HepG2 (cell line): ENCODE results near the gene PDZD2. TPM values are rescaled to one million over a fixed set of nuclear protein-coding genes. Genes with fewer than 3 reads are reported as not detected.
"Not testable (repeated sequence)": the region's sequence is repeated elsewhere in the genome, so short reads cannot be mapped to it uniquely, and the experiment has no call there.

ENCODE experiments used
- ATAC-seq: fragments of 200-7000 bp; cut with Tn5 transposase; 3 replicates; pipeline ENCODE4 v1.9.1; 2020; ENCODE audit warnings: mild to moderate bottlenecking, moderate library complexity
- BruUV-seq: library from RNA; stranded (reverse); fragments of 400-500 nt; replicated peaks from 2 replicates; lab custom pipeline; 2021; lab: Mats Ljungman, UMichigan
- CTCF ChIA-PET: fragments of 300-600 bp; formaldehyde crosslinking; extraction: SDS; loops from one replicate; lab custom pipeline; 2021; ENCODE audit warnings: low total read pairs, inconsistent platforms, low intra/inter-chr PET ratio; lab: Yijun Ruan, JAX
- POLR2A ChIA-PET: fragments of 350-600 bp; sonication (Branson Sonifier 250); formaldehyde crosslinking; loops from one replicate; lab custom pipeline; 2020; ENCODE audit warnings: antibody characterized with exemption, inconsistent platforms; lab: Yijun Ruan, JAX
- DNase-seq: peaks from one replicate; pipeline ENCODE4 v3.0.0-alpha.2; 2015; ENCODE audit warnings: low spot score
- FAIRE-seq: peaks from 3 replicates; lab custom pipeline; 2011; peaks lifted over from hg19 to GRCh38; lab: Jason Lieb, UNC
- H2AFZ ChIP-seq: one replicate; pipeline ENCODE4 v1.6.1; 2011; ENCODE audit warnings: low read length, inconsistent platforms
- H3K27ac ChIP-seq: fragments of 300-600 bp; 3 replicates; pipeline ENCODE4 v1.8.0; 2011; ENCODE audit warnings: mixed run types, mild to moderate bottlenecking, mixed read lengths, low read length, inconsistent platforms; ENCODE audit not compliant: insufficient read depth; ENCODE audit errors: extremely low read length
- H3K27me3 ChIP-seq, 2 experiments: fragments of 200-600 bp in 1 of 2; 2 replicates in 1 of 2; 3 replicates in 1 of 2; pipeline versions ENCODE4 v1.6.0 to v1.8.0; 2011; ENCODE audit warnings: low read length in 2 of 2, mild to moderate bottlenecking in 2 of 2, moderate library complexity in 2 of 2, inconsistent platforms in 1 of 2; ENCODE audit not compliant: insufficient read depth in 2 of 2, control insufficient read depth in 1 of 2
- H3K36me3 ChIP-seq, 2 experiments: fragments of 200-600 bp in 1 of 2; replicated peaks in 1 of 2; 2 replicates in 1 of 2; 3 replicates in 1 of 2; pipeline versions ENCODE4 v1.5.1 to v1.8.0; 2011; ENCODE audit warnings: low read length in 2 of 2, inconsistent platforms in 1 of 2; ENCODE audit not compliant: insufficient read depth in 2 of 2, control insufficient read depth in 1 of 2
- H3K4me1 ChIP-seq: 2 replicates; pipeline ENCODE4 v1.5.1; 2012; ENCODE audit warnings: low read length, inconsistent platforms; ENCODE audit not compliant: insufficient read depth
- H3K4me2 ChIP-seq: 2 replicates; pipeline ENCODE4 v1.6.0; 2011; ENCODE audit warnings: low read depth, low read length, inconsistent platforms
- H3K4me3 ChIP-seq, 3 experiments: fragments of 200-600 bp in 1 of 3; sonication (generic), shearing (Covaris generic) in 1 of 3; replicated peaks in 1 of 3; 2 replicates each; pipeline ENCODE4 v1.5.1; 2011 to 2016; ENCODE audit warnings: low read length in 3 of 3, inconsistent platforms in 2 of 3, low read depth in 2 of 3, mild to moderate bottlenecking in 2 of 3, control low read depth in 1 of 3, mixed read lengths in 1 of 3; ENCODE audit not compliant: insufficient read depth in 1 of 3
- H3K79me2 ChIP-seq: one replicate; pipeline ENCODE4 v1.6.1; 2011; ENCODE audit warnings: low read length, inconsistent platforms; ENCODE audit not compliant: insufficient read depth
- H3K9ac ChIP-seq: 2 replicates; pipeline ENCODE4 v1.6.0; 2011; ENCODE audit warnings: mild to moderate bottlenecking, low read depth, low read length, inconsistent platforms; ENCODE audit not compliant: insufficient read depth
- H3K9me3 ChIP-seq: 2 replicates; pipeline ENCODE4 v1.5.1; 2012; ENCODE audit warnings: mild to moderate bottlenecking, low read length
- H4K20me1 ChIP-seq: 2 replicates; pipeline ENCODE4 v1.6.0; 2011; ENCODE audit warnings: inconsistent platforms, mild to moderate bottlenecking, low read length, moderate library complexity; ENCODE audit not compliant: insufficient read depth
- HNF4G ChIP-seq, 2 experiments: sonication (generic) in 1 of 2; formaldehyde crosslinking in 1 of 2; IDR thresholded peaks; 2 replicates each; pipeline versions ENCODE4 v1.4.0 to v1.6.1; 2011 to 2020; ENCODE audit warnings: borderline replicate concordance in 2 of 2, low read depth in 2 of 2, mild to moderate bottlenecking in 2 of 2, low read length in 1 of 2, missing genetic modification reagents in 1 of 2, moderate library complexity in 1 of 2
- TCF12 ChIP-seq, 2 experiments: fragments of 450-650 bp in 1 of 2; sonication (generic) in 1 of 2; formaldehyde crosslinking in 1 of 2; IDR thresholded peaks; 2 replicates each; pipeline versions ENCODE4 v1.6.1 to v1.8.0; 2017 to 2022; ENCODE audit warnings: antibody characterized with exemption in 1 of 2, mild to moderate bottlenecking in 1 of 2, missing genetic modification reagents in 1 of 2, moderate library complexity in 1 of 2
- ZNF441 ChIP-seq: sonication (generic); formaldehyde crosslinking; IDR thresholded peaks from 2 replicates; pipeline ENCODE4 v1.7.0; 2021; ENCODE audit warnings: missing genetic modification reagents, borderline replicate concordance
- WGBS: methylation state at CpG from one replicate; pipeline ENCODE4 v1.1.6; 2017; ENCODE audit warnings: low lambda C conversion rate; 5-methylcytosine and 5-hydroxymethylcytosine counted together
- in situ Hi-C: cut with HindIII; loops from 2 replicates; pipeline ENCODE4 v1.10.0; 2017; ENCODE audit warnings: low pct_unique_long_range_greater_than_20kb; ENCODE audit not compliant: extremely low pct_ligation_motif_present
- intact Hi-C: fragments of 100-400 bp; cut with micrococcal nuclease; formaldehyde crosslinking; loops from one replicate; pipeline ENCODE4 v1.10.0; 2022; ENCODE audit not compliant: unreplicated experiment
- polyA plus RNA-seq, 8 experiments: library from polyadenylated mRNA; depleted of rRNA in 3 of 8; stranded (reverse) in 7 of 8; unstranded in 1 of 8; fragments of >200 nt; fragmentation: Illumina TruSeq in 4 of 8; extraction: Trizol in 4 of 8; gene quantifications; 2 replicates each; pipeline versions ENCODE4 v1.2.1 to v1.2.3, GENCODE V29; 2011 to 2016; ENCODE audit warnings: low read depth in 4 of 8, missing spikeins in 1 of 8, mixed read lengths in 1 of 8; ENCODE audit not compliant: insufficient read depth in 1 of 8
- total RNA-seq, 5 experiments: library from RNA; depleted of rRNA; stranded (reverse); fragments of >200 nt; fragmentation: Illumina TruSeq; extraction: Trizol; gene quantifications; 2 replicates each; pipeline ENCODE4 v1.2.3, GENCODE V29; 2016; ENCODE audit warnings: low read depth in 1 of 5

The PDZD2 gene
- total and polyA plus RNA-seq, 2 of the 13 experiments (the other 11 are each of a cell fraction or from before 2014, with no cell fraction given) = 0.04 TPM; not detected in 1

GRCh38 chr5:32038523-32038922 is 399.6 kb downstream of the PDZD2 start (continued):
- TF ChIP-seq TCF12 (IDR thresholded peaks at IDR 0.05) (no peak), TCF12 (CRISPR knock-in tag; IDR thresholded peaks at IDR 0.05) (no peak), HNF4G (IDR thresholded peaks at IDR 0.05; ENCODE audit: borderline replicate concordance, low read depth, low read length) (no peak), HNF4G (CRISPR knock-in tag; IDR thresholded peaks at IDR 0.05; ENCODE audit: borderline replicate concordance, low read depth) (no peak), ZNF441 (no peak)
- TF ChIP-seq, all 625 proteins: peak for 0

- H3K4me3 ChIP-seq, DNase-seq, POLR2A ChIA-PET, H3K79me2 ChIP-seq, H3K9me3 ChIP-seq, in situ Hi-C loops, H3K4me1 ChIP-seq, H3K27ac ChIP-seq, H4K20me1 ChIP-seq, H3K4me2 ChIP-seq, H3K36me3 ChIP-seq, FAIRE-seq, H3K9ac ChIP-seq, intact Hi-C loops, ATAC-seq, BruUV-seq, CTCF ChIA-PET, H2AFZ ChIP-seq, H3K27me3 ChIP-seq: not testable (repeated sequence)
- WGBS = 92% methylated on average over 14 of the region's 22 CpGs
Observed at GRCh38 chr5:32039133-32039532, 400.2 kb downstream of the PDZD2 start.

GRCh38 chr5:32039601-32040000 is 400.7 kb downstream of the PDZD2 start:
- in situ Hi-C loops, BruUV-seq, ATAC-seq: not testable (repeated sequence)

DNA sequence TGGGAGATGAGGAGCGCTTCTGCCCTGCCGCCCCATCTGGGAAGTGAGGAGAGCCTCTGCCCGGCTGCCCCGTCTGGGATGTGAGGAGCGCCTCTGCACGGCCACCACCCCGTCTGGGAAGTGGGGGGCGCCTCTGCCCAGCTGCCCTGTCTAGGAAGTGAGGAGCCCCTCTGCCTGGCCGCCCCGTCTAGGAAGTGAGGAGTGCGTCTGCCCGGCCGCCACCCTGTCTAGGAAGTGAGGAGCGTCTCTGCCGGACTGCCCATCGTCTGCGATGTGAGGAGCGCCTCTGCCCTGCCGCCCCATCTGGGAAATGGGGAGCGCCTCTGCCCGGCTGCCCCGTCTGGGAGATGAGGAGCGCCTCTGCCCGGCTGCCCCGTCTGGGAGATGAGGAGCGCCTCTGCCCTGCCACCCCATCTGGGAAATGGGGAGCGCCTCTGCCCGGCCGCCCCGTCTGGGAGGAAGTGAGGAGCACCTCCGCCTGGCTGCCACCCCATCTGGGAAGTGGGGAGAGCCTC is 401.3 kb downstream of the PDZD2 start:
- H3K79me2 ChIP-seq, H3K9me3 ChIP-seq, H3K27me3 ChIP-seq, H4K20me1 ChIP-seq, intact Hi-C loops, FAIRE-seq, H3K4me1 ChIP-seq, BruUV-seq, POLR2A ChIA-PET, H3K9ac ChIP-seq, H3K4me2 ChIP-seq, DNase-seq, H3K36me3 ChIP-seq, in situ Hi-C loops, H3K27ac ChIP-seq, ATAC-seq, H3K4me3 ChIP-seq, H2AFZ ChIP-seq, CTCF ChIA-PET: not testable (repeated sequence)
- 98% methylated on average over 8 of the region's 31 CpGs for WGBS

More at GRCh38 chr5:32039601-32040000, 400.7 kb downstream of the PDZD2 start:
- intact Hi-C loops, DNase-seq, POLR2A ChIA-PET, H3K79me2 ChIP-seq, H4K20me1 ChIP-seq, H3K9me3 ChIP-seq, H3K4me1 ChIP-seq, H3K27ac ChIP-seq, CTCF ChIA-PET, H3K4me2 ChIP-seq, FAIRE-seq, H2AFZ ChIP-seq, H3K9ac ChIP-seq, H3K4me3 ChIP-seq, H3K36me3 ChIP-seq, H3K27me3 ChIP-seq: not testable (repeated sequence)
- 84% methylated on average over 7 of the region's 26 CpGs for WGBS
